KOPT-K1 (cell line): ENCODE measurements around the gene COX19.
"Not testable (repeated sequence)": the region's sequence is repeated elsewhere in the genome, so short reads cannot be mapped to it uniquely, and the experiment has no call there.

ENCODE experiments used
- H3K27ac ChIP-seq: fragments of 200-600 bp; sonication (generic); 2 replicates; pipeline ENCODE4 v1.5.1; 2016; ENCODE audit warnings: antibody characterized with exemption, mild to moderate bottlenecking, low read depth, low read length; ENCODE audit not compliant: poor library complexity, severe bottlenecking
- H3K36me3 ChIP-seq: fragments of 200-600 bp; sonication (generic); 2 replicates; pipeline ENCODE4 v1.5.1; 2017; ENCODE audit warnings: antibody characterized with exemption, mild to moderate bottlenecking, low read length, moderate library complexity; ENCODE audit not compliant: insufficient read depth
- H3K9me3 ChIP-seq: fragments of 200-600 bp; sonication (generic); 2 replicates; pipeline ENCODE4 v1.5.1; 2017; ENCODE audit warnings: antibody characterized with exemption, low read length, mild to moderate bottlenecking; ENCODE audit not compliant: insufficient read depth, poor library complexity, severe bottlenecking

The COX19 gene

DNA sequence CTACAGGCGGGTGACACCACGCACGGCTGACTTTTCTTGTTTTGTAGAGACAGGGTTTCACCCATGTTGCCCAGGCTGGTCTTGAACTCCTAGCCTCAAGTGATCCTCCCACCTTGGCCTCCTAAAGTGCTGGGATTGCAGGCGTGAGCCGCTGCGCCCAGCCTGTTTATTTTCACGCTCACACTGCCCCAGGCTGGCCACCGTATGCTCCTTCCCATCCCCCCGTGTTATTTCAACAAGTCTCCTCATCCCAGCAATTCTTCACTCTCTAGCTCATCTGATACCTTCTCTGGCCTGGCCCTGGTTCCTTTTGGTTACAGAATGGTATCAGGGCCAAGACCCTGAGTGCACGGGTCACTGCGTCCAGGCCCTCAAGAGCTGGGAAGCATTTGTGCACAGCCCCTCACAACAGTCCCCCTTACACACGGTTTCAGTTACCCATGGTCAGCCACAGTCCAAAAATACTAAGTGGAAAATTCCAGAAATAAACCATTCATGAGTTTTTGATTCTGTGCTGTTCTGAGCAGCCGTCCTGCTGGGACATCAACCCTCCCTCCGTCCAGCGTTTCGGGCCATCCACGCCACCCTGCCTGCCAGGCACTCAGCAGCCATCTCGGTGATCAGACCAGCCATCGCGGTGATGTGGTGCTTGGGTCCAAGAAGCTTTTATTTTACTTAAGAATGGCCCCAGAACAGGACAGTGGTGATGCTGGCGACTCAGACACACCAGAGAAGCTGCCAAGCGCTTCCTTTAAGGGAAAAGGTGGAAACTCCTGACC is 8.9 kb downstream of the COX19 start:
- Histone ChIP-seq H3K27ac (no peak overlapping the region), H3K9me3 (no peaks in the 10 kb centered on the region)

DNA sequence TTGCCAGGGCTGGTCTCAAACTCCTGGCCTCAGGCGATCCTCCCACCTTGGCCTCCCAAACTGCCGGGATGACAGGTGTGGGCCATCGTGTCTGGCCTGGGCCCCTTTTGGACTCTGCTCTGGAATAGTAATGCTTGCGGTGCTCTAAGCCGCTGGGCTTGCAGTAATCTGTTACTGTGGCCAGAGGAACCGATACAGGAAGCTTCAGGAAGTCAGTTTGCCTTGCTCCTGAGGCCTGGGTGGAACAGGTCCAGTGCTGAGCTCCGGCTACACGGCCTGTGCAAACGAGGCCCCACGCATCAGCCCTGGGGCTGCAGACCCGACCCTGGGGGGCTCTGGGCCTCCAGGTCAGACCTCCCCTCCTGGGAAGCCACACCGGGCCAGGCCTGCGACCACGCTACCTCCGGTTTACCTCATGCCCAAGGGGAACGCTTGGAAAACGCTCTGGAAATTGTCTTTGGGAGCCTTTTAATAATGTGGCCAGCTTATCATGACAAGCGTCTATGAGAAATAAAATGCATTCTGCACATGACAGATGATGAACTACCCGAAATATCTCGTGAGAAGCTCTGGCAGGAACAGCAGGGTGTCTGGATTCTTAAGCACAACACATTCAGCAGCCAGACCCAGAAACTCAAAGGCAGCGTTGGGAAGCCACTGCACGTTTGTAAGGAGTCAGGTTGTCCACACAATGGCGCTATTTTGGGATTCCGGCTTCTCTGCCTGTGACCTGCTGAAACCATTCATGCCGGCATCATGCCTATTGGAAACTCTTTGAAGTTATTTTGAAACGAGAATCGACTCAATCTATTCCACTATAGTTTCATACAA is 10.7 kb downstream of the COX19 start:
- H3K9me3 ChIP-seq, result no peaks in the 10 kb centered on the region
- H3K36me3 ChIP-seq, result peaks cover 41% of the 10 kb centered on the region
- no peak overlapping the region for H3K27ac ChIP-seq

More for the DNA sequence above, 8.9 kb downstream of the COX19 start:
- peaks cover 59% of the 10 kb centered on the region for H3K36me3 ChIP-seq

DNA sequence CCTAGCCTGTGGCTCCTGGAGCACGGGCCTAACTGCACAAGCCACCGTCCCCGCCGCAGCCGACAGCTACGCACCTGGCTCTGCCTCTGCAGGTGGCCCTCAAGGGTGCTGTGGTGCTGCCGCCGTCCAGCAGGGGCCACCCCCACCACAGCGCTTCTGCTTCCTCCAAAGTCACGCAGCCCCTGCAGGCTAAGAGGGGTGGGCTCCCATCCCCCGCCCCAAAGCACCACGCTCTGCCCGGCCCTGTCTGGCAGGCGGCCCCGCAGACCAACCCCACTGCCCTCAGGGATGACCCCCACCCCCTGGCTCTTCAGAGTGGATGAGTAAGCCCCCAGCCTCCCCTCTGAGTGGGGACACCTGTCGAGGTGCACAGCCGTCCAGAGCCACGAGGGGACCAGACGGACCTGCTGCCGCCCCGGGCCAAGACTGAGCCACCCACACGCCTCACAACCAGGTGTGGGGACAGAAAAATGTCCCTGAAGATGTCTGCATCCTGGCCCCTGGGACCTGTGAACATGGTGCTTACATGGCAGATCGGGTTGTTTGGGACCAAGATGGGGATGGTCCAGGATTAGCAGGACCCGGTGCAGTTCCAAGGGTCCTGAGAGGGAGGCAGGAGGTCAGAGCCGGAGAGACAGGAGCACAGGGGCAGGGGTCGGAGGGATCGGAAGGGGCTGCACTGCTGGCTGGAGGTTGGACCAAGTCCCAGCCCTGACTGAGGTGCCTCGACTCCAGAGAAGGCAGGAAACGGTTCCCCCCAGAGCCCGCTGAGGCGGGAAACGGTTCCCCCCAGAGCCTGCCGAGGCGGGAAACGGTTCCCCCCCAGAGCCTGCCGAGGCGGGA is 11.9 kb downstream of the COX19 start:
- peaks cover 29% of the 10 kb centered on the region for H3K36me3 ChIP-seq
- H3K27ac ChIP-seq, result no peak overlapping the region
- H3K9me3 ChIP-seq, result no peaks in the 10 kb centered on the region

GRCh38 chr7:962401-963081 is 12.8 kb downstream of the COX19 start:
- H3K36me3 ChIP-seq, result peaks cover 20% of the 10 kb centered on the region
- no peaks in the 10 kb centered on the region for H3K9me3 ChIP-seq
- H3K27ac ChIP-seq, result no peak overlapping the region

- H3K9me3 ChIP-seq, result no peaks in the 10 kb centered on the region
- H3K27ac ChIP-seq, result no peak overlapping the region
- H3K36me3 ChIP-seq, result peaks cover 12% of the 10 kb centered on the region
Observed at GRCh38 chr7:961546-962400, 13.6 kb downstream of the COX19 start.

- H3K36me3 ChIP-seq, H3K9me3 ChIP-seq, H3K27ac ChIP-seq: not testable (repeated sequence)
Observed at GRCh38 chr7:960972-961371, 14.4 kb downstream of the COX19 start.

- H3K27ac ChIP-seq, result no peak overlapping the region
- no peaks in the 10 kb centered on the region for H3K9me3 ChIP-seq
- peaks cover under 1% of the 10 kb centered on the region; the same call in 1 of the 2 replicates for H3K36me3 ChIP-seq
Observed at GRCh38 chr7:960269-960871, 15.0 kb downstream of the COX19 start.

DNA sequence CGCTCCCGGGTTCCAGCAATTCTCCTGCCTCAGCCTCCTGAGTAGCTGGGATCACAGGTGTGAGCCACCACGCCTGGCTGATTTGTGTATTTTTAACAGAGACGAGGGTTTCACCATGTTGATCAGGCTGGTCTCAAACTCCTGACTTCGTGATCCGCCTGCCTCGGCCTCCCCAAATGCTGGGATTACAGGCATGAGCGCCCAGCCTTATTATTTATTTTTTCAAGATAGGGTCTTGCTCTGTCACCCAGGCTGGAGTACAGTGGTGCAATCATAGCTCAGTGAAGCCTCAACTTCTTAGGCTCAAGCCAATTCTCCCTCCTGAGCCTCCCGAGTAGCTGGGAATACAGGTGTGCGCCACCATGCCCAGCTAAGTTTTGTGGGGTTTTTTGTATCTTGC is 15.6 kb downstream of the COX19 start:
- not testable (repeated sequence) for H3K27ac ChIP-seq, H3K9me3 ChIP-seq, H3K36me3 ChIP-seq

DNA sequence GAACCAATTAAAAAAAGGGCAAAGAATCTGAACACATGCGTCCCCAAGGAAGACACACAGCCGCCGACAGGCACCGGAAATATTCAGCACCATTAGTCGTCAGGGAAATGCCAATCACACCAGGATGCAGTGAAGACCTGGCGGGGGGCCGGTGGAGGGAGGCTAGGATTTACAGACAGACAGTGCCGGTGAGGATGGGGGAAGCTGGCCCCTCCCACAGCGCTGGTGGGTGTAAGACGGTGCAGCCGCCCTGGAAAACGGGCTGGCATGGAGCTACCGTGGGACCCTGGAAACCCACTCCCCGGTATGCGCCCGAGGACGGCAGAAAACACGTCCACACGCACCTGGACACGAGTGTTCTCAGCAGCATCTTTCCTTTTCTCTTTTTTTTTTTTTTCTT is 16.1 kb downstream of the COX19 start:
- Histone ChIP-seq H3K36me3 (no peaks in the 10 kb centered on the region), H3K9me3 (no peaks in the 10 kb centered on the region), H3K27ac (no peak overlapping the region)

- Histone ChIP-seq H3K27ac (no peak overlapping the region), H3K36me3 (no peaks in the 10 kb centered on the region), H3K9me3 (no peaks in the 10 kb centered on the region)
Observed at GRCh38 chr7:958221-959200, 16.8 kb downstream of the COX19 start.

GRCh38 chr7:957418-958220 is 17.7 kb downstream of the COX19 start:
- H3K36me3 ChIP-seq, result no peaks in the 10 kb centered on the region
- H3K9me3 ChIP-seq, result no peaks in the 10 kb centered on the region
- H3K27ac ChIP-seq, result no peak overlapping the region

DNA sequence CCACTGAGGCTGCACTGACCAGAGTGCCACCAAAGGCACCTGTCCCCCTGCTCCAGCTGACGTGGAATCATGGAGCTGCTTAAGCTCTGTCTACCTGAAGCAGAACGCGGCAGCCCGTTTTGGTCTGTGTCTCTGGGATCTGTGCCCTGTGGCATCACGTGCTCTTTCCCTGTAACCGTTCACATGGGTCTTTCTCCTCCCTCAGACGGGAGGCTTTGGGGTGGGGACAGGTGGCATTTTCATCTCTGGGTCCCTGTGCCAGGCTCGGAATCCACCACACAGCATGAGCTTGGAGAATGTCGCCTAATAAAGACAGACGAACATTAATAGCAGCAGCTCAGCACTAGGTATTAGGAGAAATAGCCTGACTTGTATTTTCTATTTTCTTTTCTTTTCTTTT is 19.3 kb downstream of the COX19 start:
- Histone ChIP-seq H3K36me3 (no peaks in the 10 kb centered on the region), H3K9me3 (no peaks in the 10 kb centered on the region), H3K27ac (no peak overlapping the region)
